Mesendoderm (in vitro differentiated cells): ENCODE data around the gene FUT8.

Experiments used
- DNase-seq: peaks from one replicate; pipeline ENCODE4 v3.0.0; 2013
- H2AK5ac ChIP-seq: 2 replicates; pipeline ENCODE4 v1.6.1; 2013; ENCODE audit warnings: low read length, inconsistent platforms
- H2BK120ac ChIP-seq: 2 replicates; pipeline ENCODE4 v1.6.1; 2013; ENCODE audit warnings: low read depth, mild to moderate bottlenecking, low read length, moderate library complexity, mixed read lengths
- H2BK15ac ChIP-seq: replicated peaks from 2 replicates; pipeline ENCODE4 v1.6.1; 2013; ENCODE audit warnings: low read depth, mild to moderate bottlenecking, moderate library complexity
- H2BK5ac ChIP-seq: 2 replicates; pipeline ENCODE4 v1.6.1; 2013; ENCODE audit warnings: low read length, inconsistent platforms
- H3K18ac ChIP-seq: 2 replicates; pipeline ENCODE4 v1.6.1; 2013; ENCODE audit warnings: mild to moderate bottlenecking, low read length, mixed read lengths
- H3K23ac ChIP-seq: one replicate; pipeline ENCODE4 v1.6.1; 2013; ENCODE audit warnings: low read length
- H3K27ac ChIP-seq: 2 replicates; pipeline ENCODE4 v1.5.1; 2013; ENCODE audit warnings: low read depth, mild to moderate bottlenecking, inconsistent platforms, low read length, moderate library complexity
- H3K27me3 ChIP-seq: 2 replicates; pipeline ENCODE4 v1.6.1; 2013; ENCODE audit warnings: low read length, control low read depth, mild to moderate bottlenecking, inconsistent platforms; ENCODE audit not compliant: insufficient read depth, poor library complexity
- H3K36me3 ChIP-seq: 2 replicates; pipeline ENCODE4 v1.6.1; 2013; ENCODE audit warnings: low read length, inconsistent platforms; ENCODE audit not compliant: control insufficient read depth, insufficient read depth
- H3K4ac ChIP-seq: one replicate; pipeline ENCODE4 v1.6.1; 2013; ENCODE audit warnings: low read depth, mild to moderate bottlenecking, low read length, moderate library complexity
- H3K4me1 ChIP-seq: 2 replicates; pipeline ENCODE4 v1.6.1; 2013; ENCODE audit warnings: low read depth, low read length, inconsistent platforms; ENCODE audit not compliant: control insufficient read depth
- H3K4me2 ChIP-seq: 2 replicates; pipeline ENCODE4 v1.6.1; 2013; ENCODE audit warnings: low read length
- H3K4me3 ChIP-seq: 2 replicates; pipeline ENCODE4 v1.5.1; 2013; ENCODE audit warnings: mild to moderate bottlenecking, low read length
- H3K56ac ChIP-seq: one replicate; pipeline ENCODE4 v1.6.1; 2013; ENCODE audit warnings: low read length
- H3K79me1 ChIP-seq: 2 replicates; pipeline ENCODE4 v1.6.1; 2013; ENCODE audit warnings: low read length, inconsistent platforms
- H3K79me2 ChIP-seq: 2 replicates; pipeline ENCODE4 v1.6.1; 2013; ENCODE audit warnings: mild to moderate bottlenecking, low read length; ENCODE audit not compliant: control insufficient read depth, insufficient read depth
- H3K9ac ChIP-seq: 2 replicates; pipeline ENCODE4 v1.6.1; 2013; ENCODE audit warnings: low read length, inconsistent platforms
- H4K5ac ChIP-seq: one replicate; pipeline ENCODE4 v1.6.1; 2013; ENCODE audit warnings: low read length
- H4K8ac ChIP-seq: one replicate; pipeline ENCODE4 v1.6.1; 2013; ENCODE audit warnings: low read depth, mild to moderate bottlenecking, control low read depth, low read length, moderate library complexity
- WGBS: extraction: QIAGEN DNeasy Blood & Tissue Kit; methylation state at CpG from one replicate; pipeline ENCODE4 v1.1.7; 2013; ENCODE audit warnings: low lambda C conversion rate, missing lambda C conversion rate; ENCODE audit not compliant: insufficient coverage; ENCODE audit errors: extremely low coverage; 5-methylcytosine and 5-hydroxymethylcytosine counted together

The FUT8 gene

DNA sequence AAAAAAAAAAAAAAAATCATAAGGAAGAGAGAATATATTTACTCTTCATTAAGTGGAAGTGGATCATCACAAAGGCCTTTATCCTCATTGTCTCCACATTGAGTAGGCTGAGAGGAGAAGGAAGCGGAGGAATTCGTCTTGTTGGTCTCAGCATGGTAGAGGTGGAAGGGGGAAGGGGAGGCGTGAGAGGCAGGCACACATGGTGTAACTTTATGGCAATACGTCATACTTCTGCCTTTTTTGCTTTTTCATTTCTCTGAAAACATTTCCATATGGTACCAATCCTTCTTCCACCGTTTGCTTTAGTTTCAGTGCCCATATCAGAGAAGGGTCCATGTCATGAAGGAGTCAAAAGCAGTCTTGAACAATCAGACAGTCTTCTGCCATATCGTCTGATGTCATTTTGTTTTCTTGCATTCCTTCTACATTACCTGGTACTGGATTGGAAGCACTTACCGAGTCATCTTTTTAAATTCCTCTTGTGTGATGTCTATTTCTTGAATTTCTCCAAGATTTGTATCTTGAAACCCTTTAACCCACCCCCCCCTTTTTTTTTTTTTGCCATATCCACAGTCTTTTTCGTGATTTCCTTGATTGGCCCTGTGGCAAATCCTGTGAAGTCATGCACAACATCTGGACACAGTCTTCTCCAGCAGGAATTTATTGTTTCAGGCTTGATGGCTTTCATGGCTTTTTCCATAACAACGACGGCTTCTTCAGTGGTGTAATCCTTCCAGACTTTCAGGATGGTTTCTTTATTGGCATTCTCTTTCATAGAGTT is 8.9 kb downstream of the FUT8 start:
- H4K8ac ChIP-seq = no peak overlapping the region
- H2AK5ac ChIP-seq = no peak overlapping the region
- no peaks in the 10 kb centered on the region for H3K4me1 ChIP-seq
- H3K79me1 ChIP-seq = peaks cover 7% of the 10 kb centered on the region
- no peaks in the 10 kb centered on the region for H3K36me3 ChIP-seq
- no peak overlapping the region for H4K5ac ChIP-seq
- peak; percentile 52 for DNase-seq
- H3K79me2 ChIP-seq = peaks cover 9% of the 10 kb centered on the region
- H3K27me3 ChIP-seq = no peaks in the 10 kb centered on the region
- H3K27ac ChIP-seq = no peak overlapping the region
- no peak overlapping the region for H3K4me3 ChIP-seq
- H3K18ac ChIP-seq = peak overlapping the region; percentile 39
- H3K23ac ChIP-seq = no peak overlapping the region
- no peak overlapping the region for H3K4me2 ChIP-seq
- no peak overlapping the region for H2BK15ac ChIP-seq
- H3K4ac ChIP-seq = no peak overlapping the region
- no peak overlapping the region for H2BK120ac ChIP-seq
- no CpG with 5 or more reads among the region's 10 CpGs for WGBS
- H3K56ac ChIP-seq = no peak overlapping the region
- no peak overlapping the region for H3K9ac ChIP-seq
- no peak overlapping the region for H2BK5ac ChIP-seq

DNA sequence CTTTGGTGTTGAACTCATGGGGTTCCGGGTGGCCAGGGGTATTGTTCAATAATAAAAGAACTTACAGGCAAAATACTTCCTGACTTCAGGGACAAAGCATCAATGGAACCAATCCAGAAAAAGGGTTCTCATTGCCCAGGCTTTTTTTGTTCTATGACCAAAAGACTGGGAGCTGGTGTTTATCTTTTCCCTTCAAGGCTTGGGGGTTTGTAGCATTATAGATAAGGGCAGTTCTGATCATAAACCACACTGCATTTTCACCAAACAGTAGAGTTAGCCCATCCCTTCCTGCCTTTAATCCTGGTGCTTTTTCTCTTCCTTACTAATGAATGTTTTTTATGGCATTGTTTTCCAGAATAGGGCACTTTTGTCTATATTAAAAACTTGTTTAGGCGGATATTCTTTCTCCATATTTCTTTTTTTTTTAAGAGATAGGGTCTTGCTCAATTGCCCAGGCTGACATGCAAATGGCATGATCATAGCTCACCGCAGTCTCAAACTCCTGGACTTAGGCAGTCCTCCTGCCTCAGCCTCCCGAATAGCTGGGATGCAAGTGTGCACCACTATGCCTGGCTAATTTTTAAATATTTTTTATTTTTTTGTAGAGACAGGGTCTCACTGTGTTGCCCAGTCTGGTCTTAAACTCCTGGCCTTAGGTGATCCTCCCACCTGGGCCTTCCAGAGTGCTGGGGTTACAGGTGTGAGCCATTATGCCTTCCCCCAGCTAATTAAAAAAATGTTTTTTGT is 9.7 kb downstream of the FUT8 start:
- no peaks in the 10 kb centered on the region for H3K4me1 ChIP-seq
- WGBS = no CpG with 5 or more reads among the region's 4 CpGs

DNA sequence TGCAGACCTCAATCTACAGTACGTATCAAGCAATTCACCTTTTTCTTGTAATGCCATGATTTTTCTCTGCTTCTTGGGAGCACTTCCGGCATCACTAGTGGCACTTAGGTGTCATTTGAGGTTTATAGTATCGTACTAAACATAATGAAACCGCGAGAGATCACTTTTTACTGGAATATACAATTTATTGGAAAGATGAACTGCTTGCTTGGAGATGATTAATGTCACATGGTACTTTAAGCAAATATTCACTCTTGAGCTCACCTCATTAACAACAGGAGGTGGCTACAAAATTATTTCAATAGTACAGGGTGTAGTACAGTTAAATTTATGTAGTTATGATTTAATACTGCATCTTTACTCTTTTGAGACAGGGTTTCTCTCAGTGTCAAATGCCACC is 11.5 kb downstream of the FUT8 start:
- H4K8ac ChIP-seq = no peak overlapping the region
- no CpG with 5 or more reads among the region's 5 CpGs for WGBS
- no peak overlapping the region for H2BK15ac ChIP-seq
- H2BK5ac ChIP-seq = no peak overlapping the region
- no peak for DNase-seq
- no peak overlapping the region for H3K23ac ChIP-seq
- no peak overlapping the region for H3K18ac ChIP-seq
- peaks cover 11% of the 10 kb centered on the region for H3K79me1 ChIP-seq
- H3K9ac ChIP-seq = no peak overlapping the region
- H3K4me1 ChIP-seq = no peaks in the 10 kb centered on the region
- H3K36me3 ChIP-seq = no peaks in the 10 kb centered on the region
- no peak overlapping the region for H3K4me3 ChIP-seq
- no peak overlapping the region for H3K56ac ChIP-seq
- no peak overlapping the region for H3K27ac ChIP-seq
- H3K4me2 ChIP-seq = no peak overlapping the region
- H3K4ac ChIP-seq = no peak overlapping the region
- H2AK5ac ChIP-seq = no peak overlapping the region
- H3K27me3 ChIP-seq = no peaks in the 10 kb centered on the region
- H4K5ac ChIP-seq = no peak overlapping the region
- peaks cover 6% of the 10 kb centered on the region for H3K79me2 ChIP-seq
- no peak overlapping the region for H2BK120ac ChIP-seq

More for the DNA sequence above, 9.7 kb downstream of the FUT8 start:
- no peak overlapping the region for H2BK120ac ChIP-seq
- peaks cover 8% of the 10 kb centered on the region for H3K79me1 ChIP-seq
- no peak overlapping the region for H3K4ac ChIP-seq
- no peak for DNase-seq
- peaks cover 6% of the 10 kb centered on the region for H3K79me2 ChIP-seq
- no peak overlapping the region for H2BK15ac ChIP-seq
- H3K27ac ChIP-seq = no peak overlapping the region
- no peak overlapping the region for H3K9ac ChIP-seq
- H2BK5ac ChIP-seq = no peak overlapping the region
- H3K36me3 ChIP-seq = no peaks in the 10 kb centered on the region
- H3K23ac ChIP-seq = no peak overlapping the region
- no peak overlapping the region for H3K4me3 ChIP-seq
- peak overlapping the region; percentile 39 for H3K18ac ChIP-seq
- no peak overlapping the region for H2AK5ac ChIP-seq
- H4K8ac ChIP-seq = no peak overlapping the region
- H3K27me3 ChIP-seq = no peaks in the 10 kb centered on the region
- no peak overlapping the region for H3K4me2 ChIP-seq
- H3K56ac ChIP-seq = no peak overlapping the region
- H4K5ac ChIP-seq = no peak overlapping the region

DNA sequence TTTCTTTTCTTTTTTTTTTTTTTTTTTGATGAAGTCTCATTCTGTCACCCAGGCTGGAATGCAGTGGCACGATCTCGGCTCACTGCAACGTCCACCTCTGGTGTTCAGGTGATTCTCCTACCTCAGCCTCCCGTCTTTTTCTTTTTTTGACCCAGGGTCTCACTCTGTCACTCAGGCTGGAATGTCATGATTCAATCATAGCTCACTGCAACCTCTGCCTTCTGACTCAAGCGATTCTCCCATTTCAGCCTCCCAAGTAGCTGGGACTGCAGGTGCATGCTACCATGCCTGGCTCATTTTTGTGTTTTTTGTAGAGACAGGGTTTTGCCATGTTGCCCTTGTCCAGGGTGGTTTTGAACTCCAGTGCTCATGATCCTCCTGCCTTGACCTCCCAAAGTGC is 12.0 kb downstream of the FUT8 start:
- DNase-seq = no peak
- Histone ChIP-seq H3K9ac (no peak overlapping the region), H4K8ac (no peak overlapping the region), H3K36me3 (no peaks in the 10 kb centered on the region), H2BK120ac (no peak overlapping the region), H3K18ac (no peak overlapping the region), H4K5ac (no peak overlapping the region), H3K4me3 (no peak overlapping the region), H3K4me2 (no peak overlapping the region), H3K56ac (no peak overlapping the region), H3K79me2 (peaks cover 6% of the 10 kb centered on the region), H3K4ac (no peak overlapping the region), H3K23ac (no peak overlapping the region), H2BK15ac (no peak overlapping the region), H3K27ac (no peak overlapping the region), H3K79me1 (peaks cover 11% of the 10 kb centered on the region), H3K4me1 (no peaks in the 10 kb centered on the region), H2BK5ac (no peak overlapping the region), H2AK5ac (no peak overlapping the region), H3K27me3 (no peaks in the 10 kb centered on the region)
- WGBS = no CpG with 5 or more reads among the region's 5 CpGs

DNA sequence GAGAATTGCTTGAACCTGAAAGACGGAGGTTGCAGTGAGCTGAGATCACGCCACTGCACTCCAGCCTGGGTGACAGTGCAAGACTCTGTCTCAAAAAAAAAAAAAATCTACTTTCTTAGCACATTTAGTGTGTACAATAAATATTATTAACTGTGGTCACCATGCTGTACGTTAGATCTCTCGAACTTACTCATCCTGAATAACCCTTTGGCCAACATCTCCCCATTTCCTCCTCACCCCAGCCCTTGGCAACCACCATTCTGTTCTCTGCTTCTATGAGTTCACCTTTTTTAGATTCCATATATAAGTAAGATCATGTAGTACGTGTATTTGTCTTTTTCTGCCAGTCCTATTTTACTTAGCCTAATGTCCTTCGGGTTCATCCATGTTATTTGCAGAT is 13.4 kb downstream of the FUT8 start:
- H3K56ac ChIP-seq = no peak overlapping the region
- H2BK15ac ChIP-seq = no peak overlapping the region
- H3K4me3 ChIP-seq = no peak overlapping the region
- no peak overlapping the region for H3K27ac ChIP-seq
- no peak overlapping the region for H2AK5ac ChIP-seq
- H4K5ac ChIP-seq = no peak overlapping the region
- no peak overlapping the region for H3K23ac ChIP-seq
- no peak overlapping the region for H2BK120ac ChIP-seq
- H3K4me1 ChIP-seq = no peaks in the 10 kb centered on the region
- no peak for DNase-seq
- WGBS = no CpG with 5 or more reads among the region's 6 CpGs
- H3K79me1 ChIP-seq = peaks cover 11% of the 10 kb centered on the region
- H3K18ac ChIP-seq = no peak overlapping the region
- H3K4me2 ChIP-seq = no peak overlapping the region
- no peaks in the 10 kb centered on the region for H3K36me3 ChIP-seq
- no peak overlapping the region for H4K8ac ChIP-seq
- peaks cover 6% of the 10 kb centered on the region for H3K79me2 ChIP-seq
- no peak overlapping the region for H3K4ac ChIP-seq
- no peaks in the 10 kb centered on the region for H3K27me3 ChIP-seq
- no peak overlapping the region for H2BK5ac ChIP-seq
- no peak overlapping the region for H3K9ac ChIP-seq
